Spleen (tissue), 7 donors: Measurements from ENCODE around the gene MS4A6E.

Experiments
- POLR2A ChIP-seq, 3 donors: fragments of 450-650 bp; IDR thresholded peaks; one replicate each; pipeline ENCODE4 v1.5.1; 2017; ENCODE audit warnings: antibody characterized with exemption in 3 of 3, mild to moderate bottlenecking in 1 of 3
- POLR2AphosphoS5 ChIP-seq, 3 donors: sonication (generic); formaldehyde crosslinking; IDR thresholded peaks; one replicate each; pipeline ENCODE4 v1.5.1; 2017; ENCODE audit warnings: antibody characterized with exemption in 3 of 3
- TF ChIP-seq, protein P1 (sequence below), 11 experiments: fragments of 200-600 bp in 7 of 11; fragments of 450-650 bp in 4 of 11; sonication (generic) in 4 of 11; IDR thresholded peaks in 8 of 11; conservative IDR thresholded peaks in 3 of 11; 1 replicate in 7 of 11; 2 replicates in 4 of 11; pipeline versions ENCODE4 v1.4.0 to v1.8.0; 2016 to 2021; ENCODE audit warnings: antibody characterized with exemption in 11 of 11, inconsistent platforms in 4 of 11, mild to moderate bottlenecking in 1 of 11
- donor health status: DM: no; HTN: no; CAD: no; lungs with moderate emphysema.
- donor health status: DM: no; HTN: no; CAD: no.
- donor health status: DM: no; HTN: no; CAD: no.

DNA sequence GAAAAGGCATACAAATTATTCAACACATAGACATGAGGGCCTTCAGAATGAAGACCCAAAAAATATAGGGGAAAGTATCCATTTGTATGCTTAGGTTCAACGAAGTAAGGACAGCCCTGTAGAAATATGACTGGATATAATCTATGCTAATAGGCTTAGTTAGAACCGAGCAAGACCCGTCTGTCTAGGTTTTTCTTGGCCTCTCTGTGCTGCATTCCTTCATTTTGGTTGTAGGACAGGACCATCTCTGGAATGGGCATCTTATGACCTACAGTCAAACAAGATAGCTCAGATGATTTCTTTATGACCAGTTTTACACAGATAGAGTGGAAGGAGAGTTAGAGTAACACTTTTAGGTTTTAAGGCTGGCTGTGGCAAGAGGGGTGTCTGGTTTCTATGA, 45.7 kb downstream of the MS4A6E start:
- TF ChIP-seq POLR2A (IDR thresholded peaks at IDR 0.05) (no peak), POLR2AphosphoS5 (IDR thresholded peaks at IDR 0.05) (no peak)
- TF ChIP-seq, protein P1, sequence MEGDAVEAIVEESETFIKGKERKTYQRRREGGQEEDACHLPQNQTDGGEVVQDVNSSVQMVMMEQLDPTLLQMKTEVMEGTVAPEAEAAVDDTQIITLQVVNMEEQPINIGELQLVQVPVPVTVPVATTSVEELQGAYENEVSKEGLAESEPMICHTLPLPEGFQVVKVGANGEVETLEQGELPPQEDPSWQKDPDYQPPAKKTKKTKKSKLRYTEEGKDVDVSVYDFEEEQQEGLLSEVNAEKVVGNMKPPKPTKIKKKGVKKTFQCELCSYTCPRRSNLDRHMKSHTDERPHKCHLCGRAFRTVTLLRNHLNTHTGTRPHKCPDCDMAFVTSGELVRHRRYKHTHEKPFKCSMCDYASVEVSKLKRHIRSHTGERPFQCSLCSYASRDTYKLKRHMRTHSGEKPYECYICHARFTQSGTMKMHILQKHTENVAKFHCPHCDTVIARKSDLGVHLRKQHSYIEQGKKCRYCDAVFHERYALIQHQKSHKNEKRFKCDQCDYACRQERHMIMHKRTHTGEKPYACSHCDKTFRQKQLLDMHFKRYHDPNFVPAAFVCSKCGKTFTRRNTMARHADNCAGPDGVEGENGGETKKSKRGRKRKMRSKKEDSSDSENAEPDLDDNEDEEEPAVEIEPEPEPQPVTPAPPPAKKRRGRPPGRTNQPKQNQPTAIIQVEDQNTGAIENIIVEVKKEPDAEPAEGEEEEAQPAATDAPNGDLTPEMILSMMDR (IDR thresholded peaks at IDR 0.05 in 8 of 11, conservative IDR thresholded peaks at IDR 0.05 in 3 of 11) = no peak
